Measurements from ENCODE around the gene ADRB1.

ADRB1 gene

DNA sequence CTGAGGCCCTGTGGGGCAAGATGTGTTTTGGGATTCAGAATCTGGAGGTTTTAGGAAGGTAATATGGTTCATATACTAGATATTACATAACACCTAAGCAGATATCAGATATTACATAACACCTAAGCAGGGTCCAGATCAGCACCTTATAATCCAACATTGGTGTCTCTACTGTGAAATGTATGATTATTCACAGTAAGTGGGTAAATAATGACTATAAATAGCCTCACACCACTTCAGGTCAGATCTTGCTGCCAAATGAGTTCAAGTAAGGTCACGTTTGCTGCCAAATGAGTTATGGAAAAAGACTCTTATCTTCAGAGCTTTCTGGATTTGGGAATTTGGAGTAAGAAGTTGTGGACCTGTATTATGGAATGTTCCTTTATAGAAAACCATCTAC, 14.6 kb downstream of the ADRB1 start:
- DNase-seq, result no peak

DNA sequence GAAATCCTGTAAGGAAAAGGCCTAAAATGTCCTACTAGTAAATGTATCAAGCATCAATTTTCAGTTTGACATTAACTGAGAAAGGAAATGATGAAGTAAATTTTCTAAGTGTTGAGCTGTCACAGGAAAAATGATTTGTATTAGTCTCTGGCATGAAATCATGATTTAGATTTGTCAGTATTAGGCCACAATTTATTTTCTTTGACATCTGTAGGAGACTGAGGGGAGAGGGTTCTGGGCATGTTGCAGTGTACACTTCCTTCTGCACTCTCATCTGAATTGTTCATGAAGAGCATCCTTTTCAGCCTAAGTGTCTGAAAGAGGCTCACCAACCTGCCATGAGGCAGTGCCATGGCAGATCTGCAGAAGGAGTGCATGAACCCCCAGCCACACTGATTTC, 15.9 kb downstream of the ADRB1 start:
- DNase-seq, result no peak

DNA sequence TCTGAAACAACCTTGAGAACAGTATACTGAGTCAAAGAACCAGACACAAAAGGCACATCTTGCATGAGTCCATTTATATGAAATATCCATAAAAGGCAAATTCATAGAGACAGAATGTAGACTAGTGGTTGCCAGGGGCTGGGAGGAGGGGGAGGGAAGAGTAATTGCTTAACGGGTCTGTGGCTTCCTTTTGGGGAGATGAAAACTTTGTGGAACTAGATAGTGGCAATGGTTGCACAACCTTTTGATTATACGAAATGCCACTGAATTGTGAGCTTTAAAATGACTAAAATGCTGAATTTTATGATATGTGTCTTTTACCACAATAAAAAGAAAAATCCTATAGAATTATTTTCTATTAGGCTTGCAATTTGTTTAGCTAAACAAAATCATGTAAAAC, 16.8 kb downstream of the ADRB1 start:
- peak; percentile 28 for DNase-seq

DNA sequence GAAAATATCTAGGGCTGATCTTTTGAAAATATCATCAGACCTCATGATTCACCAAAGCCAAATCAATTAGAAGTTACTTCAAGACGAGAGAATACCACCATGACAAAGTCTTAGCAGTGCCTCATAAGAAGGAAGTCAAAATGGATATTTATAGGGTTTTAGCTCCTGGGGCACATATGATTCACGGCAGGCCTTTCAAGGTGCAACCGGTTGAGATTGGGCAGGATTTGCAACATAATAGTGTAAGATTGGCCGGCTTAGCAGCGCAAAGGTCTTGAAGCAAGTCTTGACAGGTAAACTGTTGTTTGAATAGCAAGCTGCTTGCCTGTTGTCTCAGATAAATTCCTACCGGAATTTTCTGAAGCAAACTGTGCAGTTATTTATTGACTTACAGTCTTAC, 17.5 kb downstream of the ADRB1 start:
- DNase-seq, result peak; percentile 49

DNA sequence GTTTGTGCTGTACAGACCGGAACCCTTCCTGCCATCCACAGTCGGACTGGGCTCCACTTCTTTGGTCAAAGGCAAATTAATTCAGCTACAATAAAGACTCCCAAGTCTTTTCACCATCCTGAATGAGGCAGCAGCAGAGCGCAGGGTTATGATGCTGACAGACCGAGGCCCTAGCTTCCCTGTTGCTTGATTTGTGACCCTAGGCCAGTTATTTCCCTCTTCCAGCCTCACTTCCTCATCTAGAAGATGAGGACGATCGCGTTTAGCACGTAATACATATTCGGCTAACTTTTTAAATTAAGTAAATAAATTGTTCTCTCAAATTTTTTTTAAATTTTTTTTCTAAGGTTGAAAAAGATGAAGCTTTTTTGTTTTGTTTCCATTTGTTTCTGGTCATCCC, 18.1 kb downstream of the ADRB1 start:
- no peak for DNase-seq

DNA sequence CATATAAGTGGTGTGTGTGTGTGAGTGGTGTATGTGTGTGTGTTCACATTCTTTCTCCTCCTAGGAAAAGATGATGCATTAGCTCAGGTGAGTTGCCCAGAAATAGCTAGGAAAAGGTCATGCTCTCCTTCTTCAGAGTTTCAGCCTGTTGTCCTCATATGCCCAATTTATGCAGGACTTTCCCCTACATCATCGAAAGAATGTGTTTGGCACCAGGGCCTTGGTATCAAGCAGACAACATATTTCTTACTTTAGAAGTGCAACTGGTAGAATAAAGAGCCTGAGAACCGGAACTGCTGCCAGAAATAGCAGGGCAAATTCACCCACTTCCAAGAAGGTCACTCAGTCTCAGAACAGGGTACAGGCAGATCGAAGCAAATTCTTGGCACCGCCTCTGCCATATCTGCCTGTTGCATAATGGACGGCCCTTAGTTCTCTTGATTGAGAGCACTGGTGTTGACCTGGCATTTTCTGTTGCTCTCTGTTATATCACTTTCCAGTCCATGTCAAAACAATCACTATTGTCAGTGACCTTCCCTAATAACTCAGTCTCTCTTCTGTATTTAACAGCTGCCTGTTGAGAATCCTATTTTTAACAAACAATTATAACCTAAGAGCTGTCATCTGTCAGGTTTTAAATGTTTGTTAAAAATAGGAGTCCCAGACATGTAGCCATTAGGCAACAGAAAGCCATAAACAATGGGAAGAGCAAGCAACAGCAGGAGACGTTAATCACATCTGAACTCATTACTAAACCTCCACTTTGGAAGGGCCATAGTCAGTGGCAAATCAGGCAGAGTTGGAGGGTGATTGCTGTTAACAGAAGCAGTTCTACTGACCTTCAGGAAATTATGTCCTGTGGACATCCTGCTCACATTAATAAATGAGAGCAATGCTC, 20.7 kb downstream of the ADRB1 start:
- DNase-seq, result no peak

DNA sequence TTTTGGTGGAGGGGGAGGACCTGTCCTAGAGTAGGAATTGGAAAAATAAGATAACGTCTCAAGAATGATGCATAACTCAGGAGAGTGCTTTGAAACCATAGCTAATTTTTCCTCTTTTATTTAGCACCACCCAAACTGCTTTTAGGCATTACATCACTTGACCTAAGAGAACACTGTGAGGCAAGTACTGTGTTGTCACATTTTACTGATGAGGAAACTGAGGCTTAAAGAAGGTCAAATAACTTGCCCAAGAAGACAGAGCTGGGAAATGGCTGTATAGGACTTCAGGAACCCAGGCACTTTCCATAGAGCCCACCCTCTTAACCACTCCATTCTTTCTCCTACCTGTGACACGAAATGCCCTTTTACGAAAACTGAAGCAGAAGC, 21.4 kb downstream of the ADRB1 start:
- DNase-seq, result no peak

DNA sequence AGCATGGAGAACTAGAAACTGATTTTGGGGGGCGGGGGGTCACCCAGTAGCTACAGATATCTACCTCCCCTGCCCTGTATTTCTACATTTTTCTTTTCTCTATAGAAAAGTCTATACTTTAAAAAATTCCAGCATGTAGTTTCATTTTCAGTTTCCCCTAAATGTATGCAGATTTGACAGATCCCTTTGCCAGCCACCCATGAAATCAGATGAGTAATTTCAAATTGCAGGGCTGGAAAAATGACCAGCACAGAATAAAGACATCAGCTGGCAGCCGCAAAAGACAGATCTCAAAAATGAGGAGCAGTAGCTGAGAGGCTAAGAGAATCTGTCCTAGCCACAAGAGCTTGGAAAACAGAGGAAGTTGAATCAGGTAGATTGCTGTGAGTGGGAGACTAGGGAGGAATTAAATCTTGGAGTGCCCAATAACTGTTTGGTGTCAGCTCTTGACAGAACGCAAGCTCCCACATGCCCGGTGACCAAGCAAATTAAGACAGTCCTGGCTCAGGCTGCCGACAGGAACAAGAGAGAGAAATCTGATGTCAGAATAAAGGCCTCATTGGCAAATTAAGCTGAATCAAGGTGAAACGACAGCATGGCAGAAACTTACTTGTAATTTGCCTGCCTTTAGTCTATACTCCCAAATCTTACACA, 24.5 kb downstream of the ADRB1 start:
- no peak for DNase-seq

DNA sequence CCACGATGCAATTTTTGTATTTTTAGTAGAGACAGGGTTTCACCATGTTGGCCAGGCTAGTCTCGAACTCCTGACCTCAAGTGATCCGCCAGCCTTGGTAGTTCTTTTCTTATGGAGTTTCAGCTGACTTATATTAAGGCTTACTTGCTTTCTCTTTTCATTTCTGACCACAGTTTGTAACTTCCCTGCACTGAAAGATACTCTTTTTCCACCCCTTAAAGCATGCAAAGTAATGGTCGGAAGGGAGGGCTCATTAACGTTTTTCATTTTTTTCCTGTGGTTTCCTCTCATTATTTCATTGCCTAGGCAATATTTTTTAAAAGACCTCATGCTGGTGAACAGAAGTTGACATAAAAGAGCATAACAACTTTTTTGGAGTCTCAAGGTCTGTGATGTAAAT, 27.0 kb downstream of the ADRB1 start:
- DNase-seq, result no peak

DNA sequence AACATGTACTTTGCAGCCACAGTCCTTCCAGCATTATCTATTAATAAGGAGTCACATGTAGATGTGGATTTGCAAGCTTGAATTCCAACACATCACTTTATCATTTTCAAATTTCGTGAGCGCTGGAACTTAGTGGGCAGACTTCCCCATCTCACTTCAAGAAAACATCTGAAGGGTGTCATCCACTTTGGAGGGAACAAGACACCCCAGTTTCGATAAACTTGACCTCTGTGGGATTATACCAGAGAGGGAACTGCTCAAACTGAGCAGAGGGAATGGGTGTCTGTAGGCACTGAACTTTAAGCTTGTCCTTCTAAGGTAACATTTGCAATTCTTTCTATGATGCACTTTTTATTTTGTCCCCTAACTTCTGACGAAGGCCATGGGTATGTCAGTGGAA, 27.5 kb downstream of the ADRB1 start:
- no peak for DNase-seq

DNA sequence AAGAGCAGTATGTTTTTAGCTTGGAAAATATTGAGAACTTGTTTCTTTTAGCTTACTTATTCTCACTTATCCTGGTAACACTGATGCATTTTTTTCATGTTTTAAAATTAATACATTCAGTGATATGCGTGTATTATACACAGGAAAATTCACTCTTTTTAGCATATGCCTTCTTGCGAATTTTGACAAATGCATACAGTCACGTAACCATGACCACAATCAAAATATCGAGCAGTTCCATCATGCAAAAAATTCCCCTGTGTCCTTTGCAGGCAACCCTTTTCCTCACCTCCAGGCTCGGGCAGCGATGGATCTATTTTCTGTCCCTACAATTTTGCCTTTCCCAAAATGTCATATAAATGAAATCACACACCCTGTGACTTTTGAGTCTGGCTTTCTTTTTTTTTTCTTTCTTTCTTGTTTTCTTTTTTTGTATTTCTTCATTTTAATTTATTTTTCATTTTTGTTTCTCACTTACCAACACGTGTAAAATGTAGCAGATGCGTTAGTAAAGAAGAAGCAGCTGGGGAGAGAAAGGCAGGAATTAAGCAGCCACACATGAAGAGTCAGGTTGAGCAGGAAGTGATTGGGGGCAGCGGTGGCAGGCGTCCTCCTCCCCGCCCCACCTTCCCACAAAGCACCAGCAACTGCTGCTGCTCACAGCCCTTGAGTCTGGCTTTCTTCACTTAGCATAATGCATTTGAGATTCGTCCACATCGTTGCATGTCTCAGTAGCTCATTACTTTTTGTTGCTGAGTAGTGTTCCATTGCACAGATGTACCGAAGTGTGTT, 29.9 kb downstream of the ADRB1 start:
- DNase-seq, result no peak

DNA sequence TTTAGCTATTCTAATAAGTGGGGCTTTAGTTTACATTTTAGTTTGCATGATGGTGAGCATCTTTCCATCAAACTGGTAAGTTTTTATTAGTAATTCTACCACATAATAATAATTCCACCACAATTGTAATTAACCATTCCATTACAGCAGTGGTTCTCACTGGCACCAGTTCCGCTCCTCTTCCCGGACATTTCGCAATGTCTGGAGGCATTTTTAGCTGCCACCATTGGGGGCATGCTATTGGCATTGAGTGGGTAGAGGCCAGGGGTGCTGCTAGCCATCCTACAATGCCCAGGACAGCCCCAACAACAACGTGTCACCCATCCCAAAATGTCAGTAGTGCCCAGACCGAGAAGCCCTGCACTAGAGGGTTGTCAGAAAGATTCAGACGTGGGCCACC, 31.4 kb downstream of the ADRB1 start:
- no peak for DNase-seq

DNA sequence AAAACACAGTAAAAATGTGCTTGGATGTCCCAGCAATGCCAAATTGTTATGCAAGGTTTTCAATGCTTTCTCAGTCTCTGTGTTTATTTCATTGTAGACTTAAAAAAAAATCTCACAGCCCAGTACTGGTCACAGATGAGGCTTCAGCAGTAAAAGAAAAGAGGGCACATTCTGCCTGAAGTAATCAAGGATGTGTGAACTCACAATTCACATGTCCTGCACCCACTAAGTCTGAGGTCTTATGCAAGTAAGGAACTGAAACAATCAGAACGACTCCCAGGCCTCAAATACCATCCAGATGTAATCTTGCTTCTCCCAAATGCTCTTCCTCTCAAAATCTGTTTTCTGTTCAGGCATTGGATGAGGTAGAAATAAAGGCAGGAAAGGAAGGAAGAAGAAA, 33.7 kb downstream of the ADRB1 start:
- no peak for DNase-seq

DNA sequence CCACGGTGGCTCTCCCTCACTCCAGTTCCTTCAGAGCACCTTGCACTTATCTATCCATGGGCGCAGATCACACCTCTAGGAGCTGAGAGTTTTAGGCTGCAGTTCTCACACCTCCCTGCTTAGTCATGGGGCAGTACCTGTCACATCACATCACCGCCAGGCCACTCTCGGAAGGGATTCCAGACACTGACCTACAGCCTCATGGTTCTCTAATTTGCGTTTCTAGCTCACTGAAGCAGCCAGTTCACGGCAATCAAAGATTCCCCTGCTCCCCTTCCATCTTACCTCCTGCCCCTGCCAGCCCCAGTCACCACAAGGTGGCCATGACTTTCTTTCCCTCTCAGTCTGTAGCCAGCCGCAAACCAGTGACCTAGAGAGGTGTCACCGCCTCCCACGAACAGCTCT, 34.2 kb downstream of the ADRB1 start:
- DNase-seq, result no peak

DNA sequence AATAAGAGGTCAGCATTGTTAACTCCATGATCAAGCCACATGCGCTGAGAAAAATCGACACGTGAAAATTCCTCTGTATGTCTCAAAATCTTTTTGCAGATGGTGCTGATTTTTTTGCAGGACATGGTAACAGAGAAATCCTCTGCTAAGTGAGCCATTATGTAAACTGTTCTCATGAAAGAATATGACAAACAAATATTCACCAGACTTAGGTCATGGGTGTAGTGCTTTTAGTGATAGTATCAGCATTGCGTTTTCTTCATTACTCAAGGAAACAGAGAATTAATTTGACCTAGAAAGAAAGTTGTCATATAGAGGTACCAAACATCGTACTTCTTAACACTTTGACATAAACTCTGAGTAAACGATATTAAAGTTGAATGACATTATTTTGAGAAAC, 34.7 kb downstream of the ADRB1 start:
- no peak for DNase-seq

DNA sequence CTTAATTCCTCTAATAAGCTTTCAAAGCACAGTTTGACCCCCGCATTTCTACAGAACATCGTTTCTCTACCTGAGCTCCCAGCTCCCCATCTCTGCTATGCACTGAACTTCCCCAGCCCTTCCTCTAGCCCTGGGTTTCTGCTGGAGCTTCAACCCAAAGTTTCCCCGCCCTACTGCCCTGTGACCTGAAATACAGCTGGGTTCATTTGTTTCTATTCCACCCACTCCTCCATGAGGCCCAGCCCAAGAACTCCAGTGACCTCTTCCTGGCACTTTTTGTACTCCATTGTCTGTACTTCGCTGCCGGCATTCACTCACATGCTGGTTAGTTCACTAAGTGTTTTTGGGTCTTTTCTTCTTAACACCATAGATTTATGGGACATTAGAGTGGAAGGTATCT, 35.8 kb downstream of the ADRB1 start:
- DNase-seq, result no peak

DNA sequence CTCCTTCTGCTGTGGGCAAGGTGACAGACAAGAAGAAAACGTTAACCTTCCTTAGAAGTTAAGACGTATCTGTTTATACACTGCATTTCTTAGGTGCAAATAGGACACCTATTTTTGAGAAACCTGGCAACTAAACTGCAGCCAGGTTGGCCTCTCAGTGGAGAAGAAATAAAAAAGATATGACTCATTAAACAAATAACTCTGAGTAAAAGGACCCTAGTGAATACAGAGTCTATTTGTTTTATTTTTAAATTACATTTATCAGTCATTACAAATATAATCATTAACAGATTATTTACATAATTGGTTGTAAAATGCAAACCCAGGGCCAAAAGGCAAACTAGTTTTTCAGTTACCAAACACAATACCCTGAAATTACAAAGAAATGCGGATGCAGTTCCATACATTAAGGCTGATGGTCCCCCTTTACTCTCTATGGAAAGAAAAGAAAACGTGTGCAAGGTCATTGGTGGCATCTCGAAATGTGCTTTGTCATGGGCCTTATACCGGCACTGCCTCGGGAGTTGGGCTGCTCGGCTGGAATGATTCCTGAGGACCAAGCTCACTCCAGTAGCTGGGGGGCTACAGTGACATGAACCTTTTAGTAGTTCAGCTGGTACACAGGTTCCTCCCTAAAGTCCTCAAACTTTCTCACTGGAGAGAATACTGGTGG, 38.4 kb downstream of the ADRB1 start:
- no peak for DNase-seq

DNA sequence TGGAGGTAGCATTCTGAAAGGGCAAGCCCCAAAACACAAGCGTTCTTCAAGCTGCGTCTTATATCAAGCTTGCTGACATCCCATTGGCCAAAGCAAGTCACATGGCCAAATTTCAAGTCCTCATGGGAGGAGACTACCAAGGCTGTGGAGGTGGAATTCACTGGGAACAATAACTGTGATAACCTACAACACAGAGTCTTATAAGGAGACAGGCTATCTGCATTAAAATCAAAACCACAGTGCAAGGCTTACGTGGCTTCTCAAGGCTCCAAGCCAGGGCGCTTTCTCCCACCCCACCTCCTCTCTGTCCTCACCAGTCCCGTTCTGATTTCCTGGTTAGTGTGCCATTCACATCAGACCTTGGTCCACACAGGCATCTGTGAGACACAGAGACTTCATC, 39.4 kb downstream of the ADRB1 start:
- DNase-seq, result no peak

DNA sequence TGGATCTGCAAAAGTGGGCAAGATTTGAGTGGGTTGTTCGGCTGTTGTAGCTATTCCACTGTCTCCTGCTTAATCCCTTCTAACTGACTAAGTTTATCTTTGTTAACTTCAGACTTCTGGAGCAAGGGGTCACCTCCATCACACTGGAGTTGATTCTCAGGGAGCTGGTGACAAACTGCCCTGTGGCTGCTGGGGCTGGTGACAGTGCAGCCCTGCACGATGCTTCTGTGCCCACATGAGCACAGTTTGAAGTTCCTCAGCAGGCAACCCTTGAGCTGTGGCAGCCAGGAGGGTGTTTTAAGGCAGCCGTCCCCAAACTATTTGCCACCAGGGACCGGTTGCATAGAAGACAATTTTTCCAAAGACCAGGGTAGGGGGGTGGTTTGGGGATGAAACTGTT, 40.5 kb downstream of the ADRB1 start:
- DNase-seq, result no peak

DNA sequence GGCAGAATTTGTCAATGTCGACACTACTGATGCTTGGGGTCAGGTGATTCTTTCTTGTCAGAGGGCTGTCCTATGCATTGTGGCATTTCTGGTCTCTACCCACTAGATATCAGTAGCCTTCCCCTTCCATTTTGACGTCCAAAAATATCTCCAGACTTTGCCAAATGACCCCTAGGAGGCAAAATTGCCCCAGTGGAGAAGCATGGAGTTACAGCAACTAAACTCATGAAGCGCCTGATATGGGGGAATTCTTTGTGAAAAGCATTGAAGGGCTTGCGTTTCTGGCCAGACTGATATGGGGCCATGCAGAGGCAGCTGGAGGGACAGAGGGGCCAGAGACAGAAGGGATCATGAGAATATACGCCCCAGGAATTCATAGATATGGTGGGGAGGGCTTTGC, 43.6 kb downstream of the ADRB1 start:
- DNase-seq, result no peak

DNA sequence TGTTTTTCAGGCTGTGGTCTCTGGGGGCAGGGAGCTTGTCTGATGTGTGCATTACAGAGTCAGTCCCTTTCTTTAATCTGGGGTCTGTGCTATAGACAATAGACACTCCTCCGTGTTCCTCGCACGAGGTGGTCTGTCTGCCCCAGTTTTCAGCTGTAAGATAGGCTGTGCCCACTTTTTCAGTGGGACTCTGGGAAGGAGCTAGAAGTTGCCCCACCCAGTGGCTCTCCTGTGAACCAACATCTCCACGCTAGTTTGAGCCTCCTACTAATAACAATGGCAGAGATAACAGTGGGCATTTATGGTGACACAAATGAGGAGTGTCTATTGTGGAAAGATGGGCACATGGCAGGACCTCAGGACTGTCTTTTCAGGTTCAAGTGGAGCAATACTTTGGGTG, 44.0 kb downstream of the ADRB1 start:
- no peak for DNase-seq

DNA sequence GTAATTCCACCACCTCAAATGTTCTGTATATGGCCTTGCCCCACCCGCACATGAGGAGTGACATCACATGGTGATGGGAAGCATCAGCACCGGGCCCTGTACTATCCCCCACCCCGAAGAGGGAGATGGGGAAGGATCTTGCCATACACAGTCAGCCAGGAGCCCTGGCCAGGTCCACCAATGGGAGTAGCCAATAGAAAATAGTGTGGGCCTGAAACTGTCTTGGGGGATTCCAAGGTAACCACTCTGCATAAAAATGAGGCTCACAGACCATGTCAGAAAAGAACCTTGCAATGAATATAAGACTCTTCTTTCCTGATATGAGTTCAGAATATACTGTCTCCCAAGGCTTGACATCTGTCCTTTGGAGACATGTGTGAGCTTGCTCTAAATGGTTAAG, 51.1 kb downstream of the ADRB1 start:
- no peak for DNase-seq

All from SIG-M5 (cell line).